Gastroesophageal sphincter (tissue), 4 donors: ENCODE measurements around the gene MYL3. TPM values are rescaled to one million over a fixed set of nuclear protein-coding genes. Genes with fewer than 3 reads are reported as not detected.

Source experiments
- ATAC-seq: fragments of 150-250 bp; one replicate; pipeline ENCODE4 v1.9.1; 2016; ENCODE audit warnings: mild to moderate bottlenecking, moderate library complexity
- H3K27ac ChIP-seq, 4 donors: fragments of 200-600 bp; sonication (generic) in 3 of 4; 1 replicate in 3 of 4; 2 replicates in 1 of 4; pipeline ENCODE4 v1.5.1; 2016 to 2019
- H3K27me3 ChIP-seq: fragments of 200-600 bp; sonication (generic); one replicate; pipeline ENCODE4 v1.5.1; 2019
- H3K36me3 ChIP-seq, 2 donors: fragments of 200-600 bp; sonication (generic); one replicate each; pipeline ENCODE4 v1.5.1; 2019; ENCODE audit warnings: control low read depth in 1 of 2
- H3K4me1 ChIP-seq, 3 donors: fragments of 200-600 bp; sonication (generic); 1 replicate in 2 of 3; 2 replicates in 1 of 3; pipeline ENCODE4 v1.5.1; 2016 to 2019; ENCODE audit warnings: control low read depth in 2 of 3
- H3K4me3 ChIP-seq, 2 donors: fragments of 200-600 bp; sonication (generic); one replicate each; pipeline ENCODE4 v1.5.1; 2019; ENCODE audit warnings: mild to moderate bottlenecking in 1 of 2, moderate library complexity in 1 of 2
- H3K9me3 ChIP-seq, 3 donors: fragments of 200-600 bp; sonication (generic); one replicate each; pipeline ENCODE4 v1.5.1; 2017 to 2019; ENCODE audit warnings: control low read depth in 2 of 3
- EP300 ChIP-seq: sonication (generic); formaldehyde crosslinking; IDR thresholded peaks from one replicate; pipeline ENCODE4 v1.6.1; 2017; ENCODE audit warnings: antibody characterized with exemption, mild to moderate bottlenecking
- POLR2A ChIP-seq, 2 donors: fragments of 450-650 bp; IDR thresholded peaks; one replicate each; pipeline ENCODE4 v1.6.1; 2017; ENCODE audit warnings: antibody characterized with exemption in 2 of 2, mild to moderate bottlenecking in 2 of 2, moderate library complexity in 1 of 2
- POLR2AphosphoS5 ChIP-seq: sonication (generic); formaldehyde crosslinking; IDR thresholded peaks from one replicate; pipeline ENCODE4 v1.6.1; 2017; ENCODE audit warnings: antibody characterized with exemption
- WGBS, 2 donors: methylation state at CpG; one replicate each; pipeline ENCODE4 v1.1.5; 2018; ENCODE audit warnings: low coverage in 1 of 2; 5-methylcytosine and 5-hydroxymethylcytosine counted together
- total RNA-seq, 4 donors: library from RNA; depleted of rRNA; stranded (reverse); fragments of >200 nt; gene quantifications; one replicate each; pipeline ENCODE4 v1.1.0, GENCODE V29; 2016
- TF ChIP-seq, protein P1 (sequence below), 4 experiments: fragments of 200-600 bp in 2 of 4; fragments of 450-650 bp in 2 of 4; sonication (generic) in 1 of 4; IDR thresholded peaks; one replicate each; pipeline ENCODE4 v1.5.1; 2017 to 2019; ENCODE audit warnings: antibody characterized with exemption in 4 of 4, mild to moderate bottlenecking in 2 of 4, moderate library complexity in 2 of 4

MYL3 gene
- total RNA-seq, 4 donors from 2014 or later, result 2.6 to 5.3 (median 4.2) TPM

DNA sequence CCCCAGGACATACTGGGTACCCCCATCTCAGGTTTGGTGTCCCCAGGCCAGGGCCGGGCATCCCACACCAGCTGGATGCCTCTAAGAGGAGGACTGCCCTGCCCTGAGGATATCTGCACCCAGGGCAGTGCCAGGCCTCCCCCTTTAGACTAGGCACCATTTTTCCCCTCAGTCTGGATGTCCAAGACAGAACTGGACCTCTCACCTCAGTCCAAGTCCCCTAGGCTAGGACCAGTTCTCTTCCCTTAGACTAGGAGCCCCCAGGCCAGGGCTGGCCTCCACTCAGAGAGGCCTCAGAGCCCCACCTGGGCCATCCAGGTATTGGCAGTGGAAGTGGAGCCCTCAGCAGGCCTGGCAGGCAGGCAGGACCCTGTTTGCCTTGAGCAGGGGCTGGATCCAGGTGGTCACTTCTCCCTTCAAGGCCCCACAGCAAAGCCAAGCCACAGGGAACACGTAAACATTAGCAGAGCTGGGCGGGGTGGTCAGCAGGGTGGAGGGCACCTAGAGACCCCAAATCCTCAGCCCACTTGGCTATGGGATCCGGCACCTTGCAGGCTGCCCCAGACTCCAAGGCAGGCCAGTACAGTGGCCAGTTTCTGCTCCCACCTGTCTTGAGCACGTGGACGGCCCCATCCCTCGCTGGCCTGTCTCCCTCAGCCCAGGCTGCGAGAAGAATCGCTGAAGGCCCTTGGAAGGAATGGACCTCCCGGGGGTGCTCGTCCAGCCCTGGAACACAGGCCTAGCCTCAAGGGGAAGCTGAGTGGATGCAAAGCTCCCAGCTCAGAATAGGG, 42.6 kb upstream of the MYL3 start:
- Histone ChIP-seq H3K4me3 (no peak overlapping the region), H3K9me3 (no peaks in the 10 kb centered on the region), H3K27ac (no peak overlapping the region), H3K27me3 (peaks cover 24% of the 10 kb centered on the region), H3K36me3 (no peaks in the 10 kb centered on the region), H3K4me1 (peaks cover 0 to 21% (median 13%) of the 10 kb centered on the region in 3 donors)
- no peak for ATAC-seq
- TF ChIP-seq, protein P1, sequence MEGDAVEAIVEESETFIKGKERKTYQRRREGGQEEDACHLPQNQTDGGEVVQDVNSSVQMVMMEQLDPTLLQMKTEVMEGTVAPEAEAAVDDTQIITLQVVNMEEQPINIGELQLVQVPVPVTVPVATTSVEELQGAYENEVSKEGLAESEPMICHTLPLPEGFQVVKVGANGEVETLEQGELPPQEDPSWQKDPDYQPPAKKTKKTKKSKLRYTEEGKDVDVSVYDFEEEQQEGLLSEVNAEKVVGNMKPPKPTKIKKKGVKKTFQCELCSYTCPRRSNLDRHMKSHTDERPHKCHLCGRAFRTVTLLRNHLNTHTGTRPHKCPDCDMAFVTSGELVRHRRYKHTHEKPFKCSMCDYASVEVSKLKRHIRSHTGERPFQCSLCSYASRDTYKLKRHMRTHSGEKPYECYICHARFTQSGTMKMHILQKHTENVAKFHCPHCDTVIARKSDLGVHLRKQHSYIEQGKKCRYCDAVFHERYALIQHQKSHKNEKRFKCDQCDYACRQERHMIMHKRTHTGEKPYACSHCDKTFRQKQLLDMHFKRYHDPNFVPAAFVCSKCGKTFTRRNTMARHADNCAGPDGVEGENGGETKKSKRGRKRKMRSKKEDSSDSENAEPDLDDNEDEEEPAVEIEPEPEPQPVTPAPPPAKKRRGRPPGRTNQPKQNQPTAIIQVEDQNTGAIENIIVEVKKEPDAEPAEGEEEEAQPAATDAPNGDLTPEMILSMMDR (IDR thresholded peaks at IDR 0.05), result no peak
- TF ChIP-seq POLR2AphosphoS5 (no peak), POLR2A (IDR thresholded peaks at IDR 0.05) (no peak), EP300 (no peak)
- 80% methylated on average over 2 of the region's 11 CpGs; no CpG with 5 or more reads in 1 of the 2 donors for WGBS, 2 donors

DNA sequence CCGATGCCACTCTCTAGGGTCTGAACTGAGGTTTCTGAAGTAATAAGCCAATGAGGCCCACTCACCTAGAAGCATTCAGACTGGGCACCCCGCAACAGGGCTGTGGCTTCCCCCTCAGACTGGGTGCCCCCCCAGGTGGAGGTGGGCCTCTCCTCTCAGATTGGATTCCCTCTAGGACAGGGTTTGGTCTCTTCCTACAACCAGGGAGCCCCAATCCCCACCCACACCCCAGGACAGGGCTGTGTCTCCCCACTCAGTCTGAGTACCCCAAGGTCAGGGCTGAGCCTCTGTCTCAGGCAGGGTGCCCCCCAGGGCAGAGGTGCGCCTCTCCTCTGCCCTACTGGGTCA, 41.9 kb upstream of the MYL3 start:
- peaks cover 24% of the 10 kb centered on the region for H3K27me3 ChIP-seq
- TF ChIP-seq POLR2AphosphoS5, result no peak
- no peak for TF ChIP-seq POLR2A (IDR thresholded peaks at IDR 0.05)
- TF ChIP-seq EP300, result no peak
- TF ChIP-seq, protein P1 (IDR thresholded peaks at IDR 0.05), result no peak

DNA sequence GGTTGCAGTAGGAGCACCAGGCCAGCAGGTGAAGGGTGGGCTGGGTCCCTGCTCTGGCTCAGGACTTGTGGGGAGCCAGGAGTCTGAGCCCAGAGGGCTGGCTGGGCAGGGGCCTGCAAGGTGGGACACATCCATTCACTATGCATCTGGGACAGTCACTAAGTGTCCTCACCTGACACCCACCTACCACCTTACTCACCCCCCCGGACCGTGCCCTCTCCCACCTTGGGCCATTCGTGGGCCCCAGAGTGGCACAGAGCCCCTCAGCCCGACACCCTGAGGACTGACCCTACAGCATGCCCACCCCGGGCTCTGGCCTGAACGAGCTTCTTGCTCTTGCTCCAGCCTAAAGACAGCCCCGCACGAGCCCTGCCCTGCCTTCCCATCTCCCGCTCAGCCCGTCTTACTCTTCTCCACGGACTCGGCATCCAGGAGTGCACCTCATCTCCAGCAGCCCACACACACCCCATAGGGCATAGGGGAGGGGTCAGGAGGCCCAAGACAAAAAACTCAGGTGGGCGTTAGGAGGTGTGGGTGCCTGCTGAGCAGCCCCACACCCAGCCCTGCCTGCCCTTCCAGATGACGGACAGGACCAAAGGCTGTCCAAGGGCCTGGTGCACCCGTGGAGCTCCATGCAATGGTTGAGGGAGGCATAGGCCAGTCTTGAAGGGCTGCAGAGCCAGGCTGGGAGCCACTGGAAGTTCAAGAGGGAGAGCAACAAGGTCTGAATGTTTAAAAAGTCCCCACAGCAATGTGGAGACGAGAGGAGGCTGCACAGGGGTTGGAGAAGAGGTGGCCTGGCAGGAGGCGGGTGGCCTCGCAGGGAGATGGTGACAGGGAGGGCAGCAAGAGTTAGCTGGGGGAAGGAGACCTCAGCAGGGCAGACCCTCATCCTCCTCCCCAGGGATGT, 41.3 kb upstream of the MYL3 start:
- H3K4me1 ChIP-seq, result peaks cover 0 to 16% (median 13%) of the 10 kb centered on the region in 3 donors
- no peak for ATAC-seq
- peaks cover 27% of the 10 kb centered on the region for H3K27me3 ChIP-seq
- H3K9me3 ChIP-seq, result no peaks in the 10 kb centered on the region
- no peak for TF ChIP-seq POLR2AphosphoS5
- TF ChIP-seq, protein P1 (IDR thresholded peaks at IDR 0.05), result no peak
- TF ChIP-seq EP300, result no peak
- TF ChIP-seq POLR2A (IDR thresholded peaks at IDR 0.05), result no peak
- no peak overlapping the region for H3K27ac ChIP-seq
- H3K4me3 ChIP-seq, result no peak overlapping the region
- no peaks in the 10 kb centered on the region for H3K36me3 ChIP-seq
- 74 to 86% methylated on average over 5 to 8 of the region's 18 CpGs for WGBS, 2 donors

More for the DNA sequence above, 41.9 kb upstream of the MYL3 start:
- Histone ChIP-seq H3K4me3 (no peak overlapping the region), H3K9me3 (no peaks in the 10 kb centered on the region), H3K27ac (no peak overlapping the region), H3K36me3 (no peaks in the 10 kb centered on the region), H3K4me1 (peaks cover 0 to 21% (median 13%) of the 10 kb centered on the region in 3 donors)
- no peak for ATAC-seq
- 71 to 92% methylated on average over 1 to 3 of the region's 3 CpGs for WGBS, 2 donors

GRCh38 chr3:46903341-46904302, 40.4 kb upstream of the MYL3 start:
- H3K27me3 ChIP-seq, result peaks cover 37% of the 10 kb centered on the region
- H3K36me3 ChIP-seq, result no peaks in the 10 kb centered on the region
- no peak overlapping the region for H3K27ac ChIP-seq
- no peak overlapping the region for H3K4me3 ChIP-seq
- H3K4me1 ChIP-seq, result peaks cover 0 to 13% (median 10%) of the 10 kb centered on the region in 3 donors
- 61 to 66% methylated on average over 3 to 6 of the region's 21 CpGs for WGBS, 2 donors
- no peak for TF ChIP-seq POLR2A (IDR thresholded peaks at IDR 0.05)
- no peak for TF ChIP-seq EP300
- TF ChIP-seq, protein P1 (IDR thresholded peaks at IDR 0.05), result no peak
- no peak for TF ChIP-seq POLR2AphosphoS5
- ATAC-seq, result no peak
- no peaks in the 10 kb centered on the region for H3K9me3 ChIP-seq
